Measurements from ENCODE around the gene DDC.

DDC gene

DNA sequence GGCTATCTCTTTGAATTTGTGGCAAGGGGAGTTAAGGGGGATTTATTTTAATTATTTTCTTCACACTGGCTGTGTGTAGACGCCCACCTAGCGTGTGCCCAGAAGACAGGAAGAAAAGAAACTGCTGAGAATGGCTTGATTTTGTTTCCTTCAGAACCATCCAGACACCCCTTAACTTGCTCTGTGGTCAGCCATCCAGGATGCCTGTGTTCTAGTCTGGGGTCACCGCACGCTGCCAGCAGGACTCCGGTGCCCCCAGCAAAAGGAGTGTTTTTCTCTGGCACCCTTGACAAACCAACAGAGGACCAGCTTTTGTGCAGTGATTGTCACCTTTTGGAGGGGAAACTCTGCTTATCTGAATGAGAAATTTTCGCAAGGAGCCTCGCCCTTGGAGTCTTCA lies 5.3 kb downstream of the DDC start:
- DNase-seq (ENCODE audit: low read depth) = no peak
- TF ChIP-seq, protein P1, sequence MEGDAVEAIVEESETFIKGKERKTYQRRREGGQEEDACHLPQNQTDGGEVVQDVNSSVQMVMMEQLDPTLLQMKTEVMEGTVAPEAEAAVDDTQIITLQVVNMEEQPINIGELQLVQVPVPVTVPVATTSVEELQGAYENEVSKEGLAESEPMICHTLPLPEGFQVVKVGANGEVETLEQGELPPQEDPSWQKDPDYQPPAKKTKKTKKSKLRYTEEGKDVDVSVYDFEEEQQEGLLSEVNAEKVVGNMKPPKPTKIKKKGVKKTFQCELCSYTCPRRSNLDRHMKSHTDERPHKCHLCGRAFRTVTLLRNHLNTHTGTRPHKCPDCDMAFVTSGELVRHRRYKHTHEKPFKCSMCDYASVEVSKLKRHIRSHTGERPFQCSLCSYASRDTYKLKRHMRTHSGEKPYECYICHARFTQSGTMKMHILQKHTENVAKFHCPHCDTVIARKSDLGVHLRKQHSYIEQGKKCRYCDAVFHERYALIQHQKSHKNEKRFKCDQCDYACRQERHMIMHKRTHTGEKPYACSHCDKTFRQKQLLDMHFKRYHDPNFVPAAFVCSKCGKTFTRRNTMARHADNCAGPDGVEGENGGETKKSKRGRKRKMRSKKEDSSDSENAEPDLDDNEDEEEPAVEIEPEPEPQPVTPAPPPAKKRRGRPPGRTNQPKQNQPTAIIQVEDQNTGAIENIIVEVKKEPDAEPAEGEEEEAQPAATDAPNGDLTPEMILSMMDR (conservative IDR thresholded peaks at IDR 0.05; ENCODE audit: low read depth, low read length) = no peak
- no peak overlapping the region for H3K4me3 ChIP-seq (ENCODE audit: low read length)

DNA sequence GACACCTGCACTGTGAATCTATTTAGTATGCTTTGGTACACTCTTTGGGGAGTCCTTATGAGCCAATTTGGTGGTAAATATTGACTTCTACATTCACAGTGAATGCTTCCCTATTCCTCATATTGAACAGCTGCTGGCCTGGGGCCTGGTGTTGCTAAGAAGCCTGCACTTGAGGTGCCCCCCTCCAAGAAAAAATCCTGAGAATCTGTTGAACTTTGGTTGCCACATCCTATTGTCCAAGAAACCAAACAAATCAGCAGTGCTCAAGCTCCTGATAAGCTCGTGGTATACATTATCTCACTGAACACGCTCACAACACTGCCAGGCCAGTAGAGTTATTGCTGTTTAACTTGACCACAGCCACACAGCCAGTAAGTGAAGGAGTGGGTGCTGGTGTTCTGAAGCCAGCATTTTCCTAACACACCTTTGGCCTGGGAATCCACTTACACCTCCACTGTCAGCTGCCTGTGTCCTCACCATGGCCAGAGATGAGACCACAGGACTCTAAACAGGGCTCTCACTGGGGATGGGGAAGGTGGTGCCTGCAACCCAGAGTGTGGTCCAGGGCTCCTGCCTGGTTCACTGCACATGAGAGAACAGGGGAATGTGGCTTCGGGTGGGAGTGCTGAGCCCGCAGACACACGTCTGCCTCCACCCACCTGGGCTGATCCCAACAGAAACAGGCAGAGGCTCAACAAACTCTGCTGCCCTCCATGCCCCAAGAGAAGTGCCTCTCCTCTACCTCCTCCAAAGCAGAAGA lies 6.7 kb downstream of the DDC start:
- H3K4me3 ChIP-seq (ENCODE audit: low read length) = no peak overlapping the region
- no peak for DNase-seq (ENCODE audit: low read depth)
- TF ChIP-seq, protein P1 (conservative IDR thresholded peaks at IDR 0.05; ENCODE audit: low read depth, low read length) = no peak

DNA sequence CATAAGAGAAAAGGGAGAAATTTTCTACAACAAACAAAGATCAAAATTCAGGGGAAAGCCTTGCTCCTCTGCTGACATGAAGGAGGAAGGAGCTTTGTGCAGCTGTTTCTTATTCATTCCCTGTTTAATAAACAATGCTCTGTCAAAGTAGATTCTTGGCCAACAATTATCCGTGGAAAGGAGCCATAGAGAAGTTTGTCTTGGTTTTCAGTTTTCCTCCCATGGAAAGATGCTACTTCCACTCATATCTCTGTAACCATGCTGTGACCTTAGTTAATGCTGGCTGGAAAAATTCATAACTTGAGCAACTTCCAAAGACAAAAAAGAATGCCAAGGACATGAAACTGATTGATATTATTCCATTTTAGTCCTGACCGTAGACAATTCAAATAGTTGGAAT lies 8.1 kb downstream of the DDC start:
- TF ChIP-seq, protein P1 (conservative IDR thresholded peaks at IDR 0.05; ENCODE audit: low read depth, low read length) = no peak
- DNase-seq (ENCODE audit: low read depth) = no peak
- H3K4me3 ChIP-seq (ENCODE audit: low read length) = no peak overlapping the region

DNA sequence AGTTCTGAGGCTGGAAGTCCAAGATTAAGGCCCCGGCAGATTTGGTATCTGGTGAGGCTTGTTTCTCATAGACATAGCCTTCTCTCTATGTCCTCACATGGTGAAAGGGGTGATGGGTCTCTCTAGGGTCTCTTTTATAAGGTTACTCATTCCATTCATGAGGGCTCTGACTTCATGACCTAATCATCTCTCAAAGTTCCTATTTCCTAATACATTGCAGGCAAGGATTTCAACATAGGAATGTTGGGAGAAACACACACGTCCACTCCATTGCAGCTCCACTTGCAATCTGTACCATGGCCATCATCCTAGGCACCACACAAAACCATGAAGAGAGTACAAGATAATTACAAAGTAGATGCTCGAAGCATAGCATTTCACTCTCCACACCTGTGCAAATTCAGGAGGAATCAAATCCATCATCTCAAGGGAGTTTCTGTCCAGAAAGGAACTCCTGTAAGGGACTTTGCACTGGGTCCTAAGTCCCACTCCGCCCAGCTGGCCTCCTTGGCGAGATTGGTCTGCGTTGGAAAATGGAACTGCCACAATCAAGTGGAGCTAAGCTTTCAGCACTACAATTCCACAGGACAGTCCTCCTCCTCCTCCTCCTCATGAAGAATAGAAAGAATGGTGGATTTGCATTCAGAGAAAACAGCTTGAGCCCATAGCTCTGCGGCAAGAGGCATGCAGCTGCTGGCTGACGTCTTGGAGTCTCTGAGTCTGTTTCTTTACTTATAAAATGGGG lies 8.8 kb downstream of the DDC start:
- no peak overlapping the region for H3K4me3 ChIP-seq (ENCODE audit: low read length)
- TF ChIP-seq, protein P1 (conservative IDR thresholded peaks at IDR 0.05; ENCODE audit: low read depth, low read length) = no peak
- no peak for DNase-seq (ENCODE audit: low read depth)

DNA sequence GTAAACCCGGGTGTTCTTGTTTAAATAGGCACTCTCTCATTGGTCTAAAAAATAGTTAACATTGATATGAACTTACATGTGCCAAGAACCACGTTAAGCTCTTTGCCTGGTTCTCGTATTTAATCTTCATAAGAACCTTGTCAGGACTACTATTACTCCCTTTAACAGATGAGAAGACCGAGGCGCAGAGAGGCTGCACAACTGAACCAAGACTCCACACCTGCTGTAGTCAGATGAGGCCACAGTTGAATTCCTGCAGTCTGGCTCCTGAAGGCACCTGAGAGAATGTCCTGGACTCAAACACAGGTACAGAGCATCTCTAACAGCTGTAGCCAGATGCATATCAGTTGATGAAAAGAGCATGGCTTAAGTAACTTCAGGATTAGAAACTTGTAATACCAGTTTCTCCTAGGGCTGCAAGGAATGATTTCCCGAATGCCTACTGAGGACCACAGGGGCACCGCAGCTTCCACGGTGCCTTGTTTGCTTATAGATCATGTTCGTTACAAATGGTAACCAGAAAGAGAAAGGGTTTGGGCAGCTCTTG lies 9.5 kb downstream of the DDC start:
- H3K4me3 ChIP-seq (ENCODE audit: low read length) = no peak overlapping the region
- TF ChIP-seq, protein P1 (conservative IDR thresholded peaks at IDR 0.05; ENCODE audit: low read depth, low read length) = no peak
- no peak for DNase-seq (ENCODE audit: low read depth)

DNA sequence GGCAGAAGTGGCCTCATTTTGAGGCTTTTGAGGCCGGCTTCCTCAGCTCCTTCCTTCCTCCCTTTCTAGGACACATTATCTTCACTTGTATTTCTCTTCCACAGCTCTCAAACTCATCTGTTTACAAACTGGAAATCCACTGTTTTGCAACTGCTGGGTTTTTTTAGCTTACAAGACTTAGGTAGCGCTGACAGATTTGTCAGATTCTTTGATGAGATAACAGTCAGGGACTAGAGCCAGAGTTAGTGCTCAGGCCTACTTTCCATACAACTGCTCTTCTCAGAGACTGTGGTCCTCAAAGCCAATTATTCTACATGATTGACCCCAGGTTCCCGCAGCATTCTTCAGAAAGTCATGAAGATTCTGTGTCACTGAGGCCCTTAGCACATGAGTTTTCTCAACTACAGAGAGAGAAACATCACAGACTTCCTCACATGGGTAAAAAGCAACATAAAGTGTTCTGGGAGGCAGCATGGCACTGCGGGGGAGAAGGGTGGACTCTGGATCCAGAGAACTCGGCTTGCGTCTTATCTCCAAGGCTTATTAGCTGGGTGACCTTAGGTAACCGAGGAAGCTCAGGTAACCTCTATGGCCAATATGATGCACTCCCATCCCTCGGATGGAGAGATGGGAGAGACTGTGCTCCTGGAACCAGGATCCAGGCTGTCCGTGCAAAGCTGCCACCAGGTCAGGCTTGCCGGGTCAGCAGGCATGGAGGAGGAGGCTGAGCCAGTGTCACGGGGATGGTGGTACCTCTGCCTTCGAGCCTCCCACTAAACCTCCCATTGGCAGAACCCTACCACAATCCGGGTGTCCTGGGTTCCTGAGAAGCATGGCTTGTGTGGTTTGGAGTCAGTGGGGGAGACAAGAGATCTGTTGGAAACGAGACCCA lies 10.5 kb downstream of the DDC start:
- no peak overlapping the region for H3K4me3 ChIP-seq (ENCODE audit: low read length)
- TF ChIP-seq, protein P1 (conservative IDR thresholded peaks at IDR 0.05; ENCODE audit: low read depth, low read length) = no peak
- DNase-seq (ENCODE audit: low read depth) = no peak
